BLaER1 (cell line): Measurements from ENCODE around the gene ADAMTSL2.

ENCODE experiments used
- H3K27ac ChIP-seq: shearing (Covaris generic); formaldehyde crosslinking; 2 replicates; pipeline ENCODE4 v1.8.1; 2022
- H3K27me3 ChIP-seq: shearing (Covaris generic); formaldehyde crosslinking; 2 replicates; pipeline ENCODE4 v1.8.1; 2022
- H3K36me3 ChIP-seq: shearing (Covaris generic); formaldehyde crosslinking; 2 replicates; pipeline ENCODE4 v1.8.1; 2022
- H3K4me1 ChIP-seq: shearing (Covaris generic); formaldehyde crosslinking; 2 replicates; pipeline ENCODE4 v1.8.1; 2022
- H3K4me2 ChIP-seq: shearing (Covaris generic); formaldehyde crosslinking; 2 replicates; pipeline ENCODE4 v1.8.1; 2022
- H3K4me3 ChIP-seq: shearing (Covaris generic); formaldehyde crosslinking; 2 replicates; pipeline ENCODE4 v1.8.1; 2022
- H3K9ac ChIP-seq: shearing (Covaris generic); formaldehyde crosslinking; 2 replicates; pipeline ENCODE4 v1.8.1; 2022
- H3K9me3 ChIP-seq: shearing (Covaris generic); formaldehyde crosslinking; 2 replicates; pipeline ENCODE4 v1.8.1; 2022
- H4K20me1 ChIP-seq: shearing (Covaris generic); formaldehyde crosslinking; 2 replicates; pipeline ENCODE4 v1.8.1; 2022
- Cebpa-rat ChIP-seq: shearing (Covaris generic); IDR thresholded peaks from 2 replicates; pipeline ENCODE4 v1.8.1; 2022

The ADAMTSL2 gene

GRCh38 chr9:133564451-133565116 lies 30.1 kb downstream of the ADAMTSL2 start:
- TF ChIP-seq Cebpa-rat, result no peak
- no peaks in the 10 kb centered on the region for H3K36me3 ChIP-seq
- no peaks in the 10 kb centered on the region for H4K20me1 ChIP-seq
- H3K4me3 ChIP-seq, result no peak overlapping the region
- H3K27ac ChIP-seq, result no peak overlapping the region
- H3K4me2 ChIP-seq, result peak overlapping the region; percentile 4; the same call in 1 of the 2 replicates
- H3K27me3 ChIP-seq, result peaks cover 6% of the 10 kb centered on the region; the same call in 1 of the 2 replicates
- H3K9me3 ChIP-seq, result no peaks in the 10 kb centered on the region
- H3K4me1 ChIP-seq, result peaks cover 82% of the 10 kb centered on the region
- H3K9ac ChIP-seq, result no peak overlapping the region

GRCh38 chr9:133566382-133566781 lies 31.9 kb downstream of the ADAMTSL2 start:
- no peak for TF ChIP-seq Cebpa-rat
- no peak overlapping the region for H3K4me2 ChIP-seq
- no peak overlapping the region for H3K27ac ChIP-seq
- peaks cover 79% of the 10 kb centered on the region for H3K4me1 ChIP-seq
- H3K36me3 ChIP-seq, result no peaks in the 10 kb centered on the region
- H3K27me3 ChIP-seq, result peaks cover 6% of the 10 kb centered on the region; the same call in 1 of the 2 replicates
- no peaks in the 10 kb centered on the region for H3K9me3 ChIP-seq
- no peak overlapping the region for H3K4me3 ChIP-seq
- H3K9ac ChIP-seq, result no peak overlapping the region
- no peaks in the 10 kb centered on the region for H4K20me1 ChIP-seq

DNA sequence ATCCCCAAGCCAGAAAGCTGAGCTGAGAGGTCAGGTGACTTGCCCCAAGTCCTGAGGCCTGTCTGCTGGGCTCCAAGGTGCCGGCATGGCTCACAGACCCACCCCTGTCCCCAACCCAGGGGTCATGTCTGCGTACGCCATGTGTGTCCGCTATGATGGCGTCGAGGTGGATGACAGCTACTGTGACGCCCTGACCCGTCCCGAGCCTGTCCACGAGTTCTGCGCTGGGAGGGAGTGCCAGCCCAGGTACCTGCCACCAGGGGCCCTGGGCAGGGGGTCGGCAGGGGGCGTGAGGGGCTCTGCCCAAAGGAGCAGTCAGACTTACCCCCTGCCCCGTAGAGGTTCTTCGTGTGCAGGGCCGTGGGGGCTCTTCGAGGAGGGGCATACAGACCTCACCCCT lies 32.3 kb downstream of the ADAMTSL2 start:
- TF ChIP-seq Cebpa-rat, result no peak
- Histone ChIP-seq H3K9me3 (no peaks in the 10 kb centered on the region), H3K4me2 (no peak overlapping the region), H3K27ac (no peak overlapping the region), H3K36me3 (no peaks in the 10 kb centered on the region), H3K4me1 (peaks cover 79% of the 10 kb centered on the region), H3K4me3 (no peak overlapping the region), H3K9ac (no peak overlapping the region), H4K20me1 (no peaks in the 10 kb centered on the region), H3K27me3 (peaks cover 6% of the 10 kb centered on the region; the same call in 1 of the 2 replicates)

- Histone ChIP-seq H3K4me3 (no peak overlapping the region), H3K27ac (no peak overlapping the region), H3K4me2 (peak overlapping the region; percentile 85), H3K4me1 (peaks cover 79% of the 10 kb centered on the region), H3K9ac (no peak overlapping the region), H3K9me3 (no peaks in the 10 kb centered on the region), H3K27me3 (peaks cover 6% of the 10 kb centered on the region; the same call in 1 of the 2 replicates), H4K20me1 (no peaks in the 10 kb centered on the region), H3K36me3 (no peaks in the 10 kb centered on the region)
- no peak for TF ChIP-seq Cebpa-rat
Observed at GRCh38 chr9:133568186-133568585, 33.7 kb downstream of the ADAMTSL2 start.

- H3K4me2 ChIP-seq, result peak overlapping the region; percentile 85
- no peak overlapping the region for H3K9ac ChIP-seq
- H3K27ac ChIP-seq, result no peak overlapping the region
- peaks cover 6% of the 10 kb centered on the region; the same call in 1 of the 2 replicates for H3K27me3 ChIP-seq
- H3K36me3 ChIP-seq, result no peaks in the 10 kb centered on the region
- H4K20me1 ChIP-seq, result no peaks in the 10 kb centered on the region
- no peak for TF ChIP-seq Cebpa-rat
- no peak overlapping the region for H3K4me3 ChIP-seq
- no peaks in the 10 kb centered on the region for H3K9me3 ChIP-seq
- H3K4me1 ChIP-seq, result peaks cover 85% of the 10 kb centered on the region
Observed at GRCh38 chr9:133569121-133569785, 34.7 kb downstream of the ADAMTSL2 start.

- no peak for TF ChIP-seq Cebpa-rat
- Histone ChIP-seq H3K4me1 (peaks cover 88% of the 10 kb centered on the region), H4K20me1 (no peaks in the 10 kb centered on the region), H3K27ac (no peak overlapping the region; the same call in 1 of the 2 replicates), H3K9ac (no peak overlapping the region), H3K36me3 (no peaks in the 10 kb centered on the region), H3K9me3 (no peaks in the 10 kb centered on the region), H3K4me2 (no peak overlapping the region), H3K27me3 (peaks cover 6% of the 10 kb centered on the region; the same call in 1 of the 2 replicates), H3K4me3 (no peak overlapping the region)
Observed at GRCh38 chr9:133569891-133570690, 35.6 kb downstream of the ADAMTSL2 start.

GRCh38 chr9:133570691-133571080 lies 36.2 kb downstream of the ADAMTSL2 start:
- Histone ChIP-seq H3K27ac (peak overlapping the region; percentile 38), H3K36me3 (no peaks in the 10 kb centered on the region), H3K9me3 (no peaks in the 10 kb centered on the region), H3K9ac (no peak overlapping the region), H3K4me3 (no peak overlapping the region), H4K20me1 (no peaks in the 10 kb centered on the region), H3K4me2 (peak overlapping the region; percentile 75), H3K4me1 (peaks cover 88% of the 10 kb centered on the region), H3K27me3 (peaks cover 6% of the 10 kb centered on the region; the same call in 1 of the 2 replicates)
- TF ChIP-seq Cebpa-rat, result no peak

DNA sequence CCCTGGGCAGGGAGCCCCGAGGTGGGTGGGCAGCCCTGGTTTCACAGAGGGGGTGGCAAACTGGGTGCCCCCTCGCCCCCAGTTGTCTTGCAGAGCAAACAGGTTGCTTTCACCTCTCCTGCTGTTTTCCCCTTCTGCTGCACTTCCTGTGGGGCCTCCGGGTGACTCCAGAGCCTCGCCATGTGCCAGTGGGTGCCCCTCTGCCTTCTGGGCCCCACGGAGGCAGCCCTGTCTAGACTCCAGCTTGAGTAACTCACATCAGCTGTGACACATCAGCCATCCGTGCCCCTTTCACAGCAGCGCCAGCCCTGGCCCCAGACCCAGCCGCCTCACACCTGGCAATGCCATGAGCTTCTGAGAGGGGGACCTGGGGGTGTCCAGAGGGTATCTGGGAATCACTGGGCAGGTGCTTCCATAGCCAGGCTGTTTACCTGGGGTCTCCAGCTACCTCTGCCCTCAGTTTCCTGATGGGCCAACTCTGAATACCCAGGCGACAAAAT lies 36.9 kb downstream of the ADAMTSL2 start:
- H3K4me2 ChIP-seq, result peak overlapping the region; percentile 75
- no peak for TF ChIP-seq Cebpa-rat

GRCh38 chr9:133571896-133572595 lies 37.5 kb downstream of the ADAMTSL2 start:
- Histone ChIP-seq H3K9ac (no peak overlapping the region), H3K36me3 (no peaks in the 10 kb centered on the region), H3K27me3 (peaks cover 6% of the 10 kb centered on the region; the same call in 1 of the 2 replicates), H3K4me1 (peaks cover 96% of the 10 kb centered on the region), H3K4me2 (peak overlapping the region; percentile 99), H3K4me3 (no peak overlapping the region), H3K27ac (peak overlapping the region; percentile 38; the same call in 1 of the 2 replicates), H4K20me1 (no peaks in the 10 kb centered on the region), H3K9me3 (no peaks in the 10 kb centered on the region)
- TF ChIP-seq Cebpa-rat, result no peak

More for the DNA sequence above, 36.9 kb downstream of the ADAMTSL2 start:
- Histone ChIP-seq H3K4me3 (no peak overlapping the region), H3K4me1 (peaks cover 93% of the 10 kb centered on the region), H4K20me1 (no peaks in the 10 kb centered on the region), H3K36me3 (no peaks in the 10 kb centered on the region), H3K9ac (0 out of 2 replicates have a peak overlapping the region, but pooled peaks have one; percentile 19), H3K27me3 (peaks cover 6% of the 10 kb centered on the region; the same call in 1 of the 2 replicates), H3K9me3 (no peaks in the 10 kb centered on the region), H3K27ac (peak overlapping the region; percentile 38)
